CD4-positive, alpha-beta T cell treated with Interleukin-15 for 4 hours (primary cell): ENCODE measurements around the gene ITPK1.
A peak's percentile ranks its signal among the peaks of the same experiment; 100 is the strongest.

ENCODE experiments used
- DNase-seq: peaks from one replicate; pipeline ENCODE4 v3.0.0-alpha.2; 2020; ENCODE audit warnings: low spot score

Gene ITPK1

DNA sequence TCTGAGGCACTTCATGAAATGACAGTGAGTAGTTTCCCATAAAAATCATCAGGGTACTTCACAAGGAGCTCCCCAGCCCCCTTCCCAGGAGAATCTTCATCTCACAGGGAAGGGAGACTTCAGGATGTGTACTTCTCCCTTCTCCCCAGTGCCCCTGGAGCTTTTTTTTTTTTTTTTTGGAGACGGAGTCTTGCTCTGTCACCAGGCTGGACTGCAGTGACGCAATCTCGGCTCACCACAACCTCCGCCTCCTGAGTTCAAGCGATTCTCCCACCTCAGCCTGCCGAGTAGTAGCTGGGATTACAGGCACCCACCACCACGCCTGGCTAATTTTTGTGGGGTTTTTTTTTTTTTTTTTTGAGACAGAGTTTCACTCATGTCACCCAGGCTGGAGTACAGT, 10.4 kb downstream of the ITPK1 start:
- DNase-seq: no peak

DNA sequence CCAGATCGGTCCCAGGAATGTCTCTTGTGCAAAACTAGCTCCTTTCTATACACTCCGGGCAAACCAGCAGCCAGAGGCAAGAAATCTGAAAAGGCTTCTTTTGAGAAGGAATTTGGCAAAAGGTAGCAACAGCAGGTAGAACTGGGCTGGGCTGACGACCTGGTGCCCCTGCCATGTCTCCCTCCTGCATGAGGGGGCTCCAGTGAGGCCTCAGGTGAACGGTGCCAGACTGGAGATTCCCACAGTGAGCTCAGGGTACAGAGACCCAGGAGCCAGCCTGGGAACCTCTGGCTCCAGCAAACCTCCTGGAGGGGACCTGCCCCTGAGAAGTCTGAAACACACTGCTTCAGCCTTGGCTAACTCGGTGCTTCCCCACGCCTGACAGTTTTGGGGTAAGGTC, 10.8 kb downstream of the ITPK1 start:
- no peak for DNase-seq

GRCh38 chr14:93103392-93104080, 12.2 kb downstream of the ITPK1 start:
- peak; percentile 74 for DNase-seq

DNA sequence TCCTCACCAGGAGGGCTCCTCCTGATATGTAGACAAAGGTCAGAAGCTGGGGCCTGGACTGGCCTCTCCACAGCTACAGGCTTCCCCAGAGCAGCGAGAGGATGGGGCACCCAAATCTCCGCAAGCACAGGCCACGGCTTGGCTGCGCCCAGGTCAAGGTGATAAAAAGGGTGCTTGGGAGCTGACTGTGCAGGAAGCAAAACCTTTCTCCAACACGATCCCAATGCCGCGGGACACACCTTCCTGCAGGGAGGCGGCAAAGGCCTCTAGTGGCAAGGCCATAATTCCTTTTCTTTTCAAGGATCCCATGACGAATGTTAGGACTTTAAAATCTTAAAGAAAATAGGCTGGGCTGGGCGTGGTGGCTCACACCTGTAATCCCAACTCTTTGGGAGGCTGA, 13.6 kb downstream of the ITPK1 start:
- no peak for DNase-seq

GRCh38 chr14:93101181-93101580, 14.5 kb downstream of the ITPK1 start:
- DNase-seq: no peak

GRCh38 chr14:93100570-93100969, 15.2 kb downstream of the ITPK1 start:
- DNase-seq: no peak

DNA sequence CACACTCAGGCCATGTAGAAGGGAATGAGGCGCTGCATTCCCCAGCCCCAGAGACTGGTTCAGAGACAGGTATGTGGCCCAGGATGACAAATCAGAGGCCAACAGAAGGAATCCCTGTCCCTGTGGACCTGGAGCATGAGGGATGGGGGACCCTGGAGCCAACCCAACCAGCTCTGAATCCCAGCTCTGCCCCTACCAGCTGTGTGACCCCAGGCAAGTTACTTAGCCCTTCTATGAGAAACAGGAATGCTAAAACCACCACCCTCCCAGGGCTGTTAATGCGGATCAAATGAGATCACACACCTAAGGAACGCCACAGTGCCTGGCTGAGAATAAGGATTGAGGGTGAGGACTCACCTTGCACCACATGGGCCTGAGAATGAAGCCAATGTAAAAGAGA, 15.6 kb downstream of the ITPK1 start:
- no peak for DNase-seq

DNA sequence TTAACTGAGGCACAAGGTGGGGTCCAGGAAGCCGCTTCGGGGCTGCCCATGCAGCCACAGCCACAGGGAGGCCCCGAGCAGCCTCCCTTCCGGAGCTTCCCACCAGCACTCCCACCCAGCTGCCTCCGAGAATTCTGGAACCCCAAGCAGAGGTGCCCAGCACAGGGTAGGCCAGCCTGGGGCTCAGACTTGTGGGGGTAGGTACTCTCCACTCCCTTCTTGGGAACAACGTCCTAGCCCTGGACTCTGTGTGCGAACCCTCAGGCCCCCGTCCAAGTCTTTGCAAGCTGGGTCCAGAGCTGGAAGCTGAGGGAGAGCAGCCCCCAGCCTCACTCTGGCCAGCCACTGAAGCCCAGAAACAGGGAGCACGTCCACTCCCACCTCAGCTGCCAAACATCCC, 16.1 kb downstream of the ITPK1 start:
- no peak for DNase-seq

GRCh38 chr14:93099196-93099595, 16.5 kb downstream of the ITPK1 start:
- no peak for DNase-seq

DNA sequence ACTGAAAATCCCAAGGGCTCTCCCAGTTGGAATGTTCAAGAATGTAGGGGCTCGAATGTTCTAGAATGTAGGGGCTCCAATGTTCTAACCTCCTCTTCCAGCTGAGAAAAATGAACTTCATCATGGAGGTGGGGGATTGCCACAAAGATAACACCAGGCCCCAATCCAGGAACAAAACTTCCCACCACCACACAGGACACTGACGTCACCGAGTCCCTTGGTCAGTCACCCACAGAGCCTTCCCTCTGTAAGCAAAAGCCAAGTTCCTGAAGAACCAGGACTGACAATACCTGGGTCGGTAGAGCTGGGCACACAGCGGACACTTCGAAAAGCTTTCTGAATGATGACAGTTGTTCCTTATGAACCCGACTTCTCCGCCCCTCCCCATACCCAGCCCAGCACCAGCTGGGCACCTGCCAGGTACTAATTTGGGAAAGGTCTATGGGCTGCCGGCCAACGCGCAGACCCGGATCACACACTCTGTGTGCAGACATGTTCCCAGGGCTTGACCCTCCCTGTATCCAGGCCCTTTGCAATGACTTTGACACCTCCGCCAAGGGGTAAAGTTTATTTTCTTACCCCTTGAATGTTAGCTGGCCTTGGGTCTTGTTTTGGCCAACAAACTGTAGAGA, 18.9 kb downstream of the ITPK1 start:
- DNase-seq: no peak

- no peak for DNase-seq
Measured at GRCh38 chr14:93095742-93096510, 19.8 kb downstream of the ITPK1 start.

DNA sequence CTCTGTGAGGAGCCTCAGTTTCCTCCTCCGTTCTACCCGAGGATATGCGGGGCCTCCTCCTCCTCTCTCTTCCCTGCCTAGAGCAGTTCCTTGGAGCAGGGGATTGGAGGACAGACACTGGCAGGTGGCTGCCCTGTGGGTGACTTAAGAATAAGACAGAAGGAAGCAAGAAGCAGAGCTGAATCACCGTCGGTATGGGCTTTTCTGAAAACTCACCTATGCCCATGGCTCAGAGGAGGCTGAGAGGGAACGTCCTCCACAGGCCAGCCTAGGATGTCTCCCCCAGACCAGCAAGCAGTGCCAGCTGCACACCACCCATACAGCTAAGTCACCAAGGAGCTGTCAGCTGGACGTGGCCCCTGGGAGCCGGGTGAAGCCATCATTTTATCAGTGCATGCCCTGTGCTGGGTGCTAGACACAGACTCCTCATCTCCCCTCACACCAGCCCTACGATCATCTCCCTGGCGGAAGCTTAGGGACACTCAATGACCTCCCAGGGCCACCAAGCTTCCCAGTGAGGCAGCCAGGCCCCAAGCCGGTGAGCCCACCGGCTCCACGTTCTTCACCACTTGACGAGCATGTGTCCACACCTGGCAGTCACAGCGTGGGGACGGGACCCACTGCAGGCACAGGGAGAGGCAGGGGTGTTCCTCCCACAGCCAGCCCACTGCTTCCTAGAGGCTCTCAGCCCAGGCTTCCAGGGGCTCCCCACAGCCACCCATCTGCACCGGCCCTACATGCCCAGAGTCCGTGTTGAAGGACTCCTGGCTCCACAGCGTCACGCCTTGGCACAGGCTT, 21.4 kb downstream of the ITPK1 start:
- no peak for DNase-seq

DNA sequence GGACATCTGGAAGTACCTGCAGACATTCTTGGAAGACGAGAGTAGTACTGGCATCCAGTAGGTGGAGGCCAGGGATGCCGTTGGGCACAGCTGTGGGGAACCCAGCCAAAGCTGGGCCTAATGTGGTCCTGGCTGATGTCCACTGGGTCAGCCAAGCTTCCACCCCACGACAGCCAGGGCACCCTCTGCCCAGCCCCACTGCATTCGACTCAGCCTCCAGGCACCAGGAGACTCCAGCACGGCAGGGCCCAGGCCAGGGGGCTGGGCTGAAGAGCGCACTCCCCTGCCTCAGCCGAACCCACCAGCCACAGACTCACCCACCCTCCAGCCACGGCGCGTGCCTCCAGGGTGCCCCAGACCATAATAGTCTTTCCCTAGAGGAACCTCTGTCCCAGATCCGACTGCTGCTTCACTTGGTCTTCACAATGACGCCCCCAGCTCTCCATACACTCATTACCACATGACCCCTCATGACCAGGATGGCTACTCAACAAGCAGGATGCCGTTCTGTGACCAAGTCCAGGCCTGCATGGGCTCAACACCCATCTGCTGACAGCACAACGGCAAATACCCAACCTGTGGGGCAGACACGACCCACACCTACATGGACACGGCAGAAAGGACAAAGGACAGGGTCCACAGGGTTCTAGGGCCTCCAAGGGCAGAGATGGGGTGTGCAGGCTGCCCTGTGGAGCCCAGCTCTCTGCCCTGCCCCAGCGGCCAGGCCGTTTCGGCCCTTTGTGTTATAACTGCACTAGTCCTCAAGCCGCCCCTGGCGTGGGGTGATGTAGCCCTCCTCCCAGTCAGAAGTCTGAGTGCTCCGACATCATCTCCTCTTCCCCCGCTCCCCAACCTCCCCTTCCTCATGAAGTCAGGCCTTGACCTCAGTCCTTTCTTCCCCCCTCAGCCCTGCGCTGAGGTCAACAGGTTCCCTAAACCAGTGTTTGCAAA, 22.8 kb downstream of the ITPK1 start:
- DNase-seq: no peak

DNA sequence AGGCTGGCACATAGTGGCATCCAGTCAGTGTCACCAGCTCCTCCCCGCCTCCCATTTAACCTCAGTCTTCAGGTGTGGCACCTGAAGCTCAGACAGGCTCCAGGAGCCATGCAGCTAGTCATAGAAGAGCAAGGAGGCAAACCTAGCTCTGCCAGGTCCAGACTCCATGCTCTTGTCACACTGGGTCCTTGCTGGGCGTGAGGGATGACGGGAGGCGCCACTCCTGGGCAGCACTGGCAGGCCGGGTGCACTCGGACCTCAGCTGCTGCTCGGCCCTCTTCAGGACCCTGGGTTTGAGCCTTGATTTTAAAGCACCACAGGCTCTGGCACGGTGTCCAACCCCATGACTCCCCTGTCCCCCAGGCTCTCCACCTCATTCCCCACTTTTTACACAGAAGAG, 24.1 kb downstream of the ITPK1 start:
- no peak for DNase-seq

DNA sequence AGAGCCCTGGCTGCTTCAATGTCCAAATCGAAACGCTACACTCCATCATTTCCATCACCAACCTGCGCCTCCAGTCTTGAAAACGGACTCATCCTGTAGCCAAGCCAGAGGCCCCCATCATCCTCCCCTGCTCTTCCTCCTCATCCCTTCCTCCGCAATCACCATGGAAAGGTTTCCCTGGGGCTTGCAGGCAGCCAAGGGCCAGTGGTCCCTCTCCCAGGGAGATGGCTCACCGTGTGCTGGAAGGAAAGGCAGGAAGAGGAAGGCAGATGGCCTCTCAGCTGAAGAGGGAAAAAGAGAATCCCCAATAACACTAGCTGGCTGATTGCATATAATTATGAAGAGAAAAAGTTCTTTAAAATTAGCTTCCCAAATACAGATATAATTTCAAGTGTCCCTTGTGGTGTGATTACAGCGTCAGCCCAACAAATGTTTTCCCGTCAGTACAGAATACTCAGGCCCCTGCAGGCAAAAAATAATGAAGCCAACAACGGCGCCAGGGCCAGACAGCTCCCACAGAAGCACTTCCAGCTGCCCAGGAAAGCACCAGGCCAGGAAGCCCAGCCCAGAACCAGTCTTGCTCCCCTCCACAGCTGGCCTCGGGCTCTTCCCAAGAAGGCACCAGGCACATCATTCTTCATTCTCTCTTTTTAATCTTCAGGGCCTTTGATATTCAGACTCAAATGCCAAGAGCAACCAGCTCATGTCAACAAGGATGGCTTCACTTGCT, 24.7 kb downstream of the ITPK1 start:
- DNase-seq: no peak

- no peak for DNase-seq
Measured at GRCh38 chr14:93089521-93090269, 26.0 kb downstream of the ITPK1 start.

DNA sequence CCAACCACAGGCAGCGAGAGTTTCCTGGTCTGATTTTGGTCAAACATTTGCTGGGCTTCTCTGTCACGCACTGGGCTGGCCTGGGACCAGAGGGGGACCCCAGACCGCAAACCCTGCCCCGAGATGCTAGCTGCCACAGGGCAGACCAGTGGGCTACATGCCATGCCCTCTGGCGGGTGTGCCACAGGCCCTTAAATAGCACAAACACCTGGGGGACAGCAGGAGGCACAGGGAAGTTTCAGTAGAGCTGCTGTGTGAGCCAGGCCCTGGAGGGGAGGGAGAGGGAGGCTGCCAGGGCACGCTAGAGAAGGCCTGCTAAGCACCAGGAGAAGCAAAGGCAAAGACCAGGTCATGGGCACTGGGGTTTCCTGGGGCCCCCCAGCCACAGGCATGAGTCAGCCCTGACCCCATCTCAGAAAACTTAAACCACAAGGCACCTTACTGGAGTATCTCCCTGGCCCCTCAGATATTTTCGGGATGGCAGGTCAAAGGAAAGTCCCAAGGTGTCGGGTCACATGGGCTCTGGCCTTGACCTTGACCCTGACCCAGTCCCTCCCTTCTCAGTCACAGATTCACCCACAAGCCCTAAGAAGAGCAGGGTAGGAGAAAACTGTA, 29.2 kb downstream of the ITPK1 start:
- DNase-seq: no peak

DNA sequence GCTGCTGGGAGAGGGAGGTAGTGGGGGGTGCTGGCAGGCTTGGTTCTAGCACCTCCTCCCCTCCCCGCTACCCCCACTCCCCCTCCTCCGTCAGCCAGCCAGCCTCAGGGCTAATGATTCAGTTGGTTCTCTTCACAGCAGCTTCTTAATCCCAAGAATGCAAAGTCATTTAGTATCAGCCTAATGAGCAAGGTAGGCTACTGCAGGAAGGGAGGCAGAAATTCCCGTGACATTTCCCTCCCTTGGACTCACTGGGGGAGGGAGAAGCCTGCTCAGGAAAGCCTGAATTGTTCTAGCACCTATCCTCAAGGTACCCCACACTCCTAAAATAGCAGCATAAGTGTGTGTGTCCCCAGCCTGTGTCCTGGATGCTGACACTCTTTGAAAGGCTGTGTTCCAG, 29.8 kb downstream of the ITPK1 start:
- no peak for DNase-seq
